Fibroblast of lung (primary cell): ENCODE measurements around the gene COL18A1. TPM values are rescaled to one million over a fixed set of nuclear protein-coding genes. Genes with fewer than 3 reads are reported as not detected.
A peak's percentile ranks its signal among the peaks of the same experiment; 100 is the strongest.

Experiments
- DNase-seq, 2 donors: peaks; one replicate each; pipeline versions ENCODE4 v3.0.0 to v3.0.0-alpha.2; 2010; ENCODE audit warnings: low read depth in 2 of 2
- H2AFZ ChIP-seq: 2 replicates; pipeline ENCODE4 v1.5.1; 2012; ENCODE audit warnings: low read length, control low read depth, inconsistent platforms
- H3K27ac ChIP-seq: 2 replicates; pipeline ENCODE4 v1.5.1; 2011; ENCODE audit warnings: low read length, control low read depth; ENCODE audit not compliant: insufficient read depth
- H3K27me3 ChIP-seq: 2 replicates; pipeline ENCODE4 v1.5.1; 2011; ENCODE audit warnings: mild to moderate bottlenecking, low read length; ENCODE audit not compliant: control insufficient read depth, insufficient read depth
- H3K36me3 ChIP-seq: 2 replicates; pipeline ENCODE4 v1.5.1; 2011; ENCODE audit warnings: low read length; ENCODE audit not compliant: control insufficient read depth, insufficient read depth
- H3K4me1 ChIP-seq: 2 replicates; pipeline ENCODE4 v1.5.1; 2011; ENCODE audit warnings: low read length; ENCODE audit not compliant: control insufficient read depth, insufficient read depth; ENCODE audit errors: extremely low read depth
- H3K4me2 ChIP-seq: 2 replicates; pipeline ENCODE4 v1.5.1; 2011; ENCODE audit warnings: low read length, control low read depth; ENCODE audit not compliant: insufficient read depth; ENCODE audit errors: extremely low read depth
- H3K4me3 ChIP-seq, 4 experiments: fragments of 200-600 bp in 1 of 4; sonication (generic) in 1 of 4; replicated peaks in 1 of 4; 2 replicates each; pipeline ENCODE4 v1.5.1; 2011 to 2016; ENCODE audit warnings: low read length in 4 of 4, low read depth in 3 of 4, mild to moderate bottlenecking in 3 of 4, control low read depth in 2 of 4, inconsistent platforms in 1 of 4, mixed read lengths in 1 of 4; ENCODE audit not compliant: insufficient read depth in 1 of 4; ENCODE audit errors: control extremely low read depth in 1 of 4
- H3K79me2 ChIP-seq: 2 replicates; pipeline ENCODE4 v1.5.1; 2012; ENCODE audit warnings: mild to moderate bottlenecking, low read length, inconsistent platforms; ENCODE audit not compliant: control insufficient read depth, insufficient read depth
- H3K9ac ChIP-seq: 2 replicates; pipeline ENCODE4 v1.5.1; 2011; ENCODE audit warnings: mild to moderate bottlenecking, low read length, control low read depth; ENCODE audit not compliant: insufficient read depth
- H3K9me3 ChIP-seq: 2 replicates; pipeline ENCODE4 v1.5.1; 2012; ENCODE audit warnings: low read depth, low read length; ENCODE audit not compliant: control insufficient read depth, insufficient read depth
- H4K20me1 ChIP-seq: 2 replicates; pipeline ENCODE4 v1.5.1; 2011; ENCODE audit warnings: low read length; ENCODE audit not compliant: control insufficient read depth, insufficient read depth; ENCODE audit errors: extremely low read depth
- EZH2 ChIP-seq: IDR thresholded peaks from 2 replicates; pipeline ENCODE4 v1.5.1; 2012; ENCODE audit warnings: low read length, control low read depth, mild to moderate bottlenecking; ENCODE audit errors: missing control alignments
- polyA plus RNA-seq, 2 donors: library from polyadenylated mRNA; depleted of rRNA in 1 of 2; stranded (reverse) in 1 of 2; unstranded in 1 of 2; fragments of >200 nt; gene quantifications; 2 replicates each; pipeline ENCODE4 v1.2.1, GENCODE V29; 2011 to 2012; ENCODE audit warnings: missing spikeins in 1 of 2
- total RNA-seq: library from RNA; depleted of rRNA; stranded (reverse); fragments of >200 nt; gene quantifications from 2 replicates; pipeline ENCODE4 v1.2.1, GENCODE V29; 2014
- TF ChIP-seq, protein P1 (sequence below), 2 donors: IDR thresholded peaks in 1 of 2; conservative IDR thresholded peaks in 1 of 2; 1 replicate in 1 of 2; 2 replicates in 1 of 2; pipeline ENCODE4 v1.5.1; 2011 to 2012; ENCODE audit warnings: low read length in 2 of 2, control low read depth in 1 of 2, inconsistent platforms in 1 of 2, low read depth in 1 of 2, mild to moderate bottlenecking in 1 of 2

COL18A1 gene
- total and polyA plus RNA-seq, 2 donors (not counting 1 experiment from before 2014, with no cell fraction given) = 24.3 to 38.8 TPM

- no peaks in the 10 kb centered on the region for H4K20me1 ChIP-seq
- TF ChIP-seq, protein P1, sequence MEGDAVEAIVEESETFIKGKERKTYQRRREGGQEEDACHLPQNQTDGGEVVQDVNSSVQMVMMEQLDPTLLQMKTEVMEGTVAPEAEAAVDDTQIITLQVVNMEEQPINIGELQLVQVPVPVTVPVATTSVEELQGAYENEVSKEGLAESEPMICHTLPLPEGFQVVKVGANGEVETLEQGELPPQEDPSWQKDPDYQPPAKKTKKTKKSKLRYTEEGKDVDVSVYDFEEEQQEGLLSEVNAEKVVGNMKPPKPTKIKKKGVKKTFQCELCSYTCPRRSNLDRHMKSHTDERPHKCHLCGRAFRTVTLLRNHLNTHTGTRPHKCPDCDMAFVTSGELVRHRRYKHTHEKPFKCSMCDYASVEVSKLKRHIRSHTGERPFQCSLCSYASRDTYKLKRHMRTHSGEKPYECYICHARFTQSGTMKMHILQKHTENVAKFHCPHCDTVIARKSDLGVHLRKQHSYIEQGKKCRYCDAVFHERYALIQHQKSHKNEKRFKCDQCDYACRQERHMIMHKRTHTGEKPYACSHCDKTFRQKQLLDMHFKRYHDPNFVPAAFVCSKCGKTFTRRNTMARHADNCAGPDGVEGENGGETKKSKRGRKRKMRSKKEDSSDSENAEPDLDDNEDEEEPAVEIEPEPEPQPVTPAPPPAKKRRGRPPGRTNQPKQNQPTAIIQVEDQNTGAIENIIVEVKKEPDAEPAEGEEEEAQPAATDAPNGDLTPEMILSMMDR (conservative IDR thresholded peaks at IDR 0.05 in 1 of 2, IDR thresholded peaks at IDR 0.05 in 1 of 2; ENCODE audit: low read depth in 1 of 2, low read length in 2 of 2) = peak; percentile 70 to 82
- no peak for TF ChIP-seq EZH2
- no peaks in the 10 kb centered on the region for H3K79me2 ChIP-seq
- H2AFZ ChIP-seq = peak overlapping the region; percentile 74
- H3K9ac ChIP-seq = peak overlapping the region; percentile 46
- peak; percentile 74 to 88 for DNase-seq
- H3K27ac ChIP-seq = peak overlapping the region; percentile 47
- H3K4me2 ChIP-seq = peak overlapping the region; percentile 80
- H3K4me1 ChIP-seq = no peaks in the 10 kb centered on the region
- peak overlapping the region; percentile 23 to 58 (median 30) for H3K4me3 ChIP-seq
- H3K9me3 ChIP-seq = no peaks in the 10 kb centered on the region
- H3K27me3 ChIP-seq = no peaks in the 10 kb centered on the region
- no peaks in the 10 kb centered on the region for H3K36me3 ChIP-seq
These were observed 150.8 kb downstream of the COL18A1 start for GRCh38 chr21:45555557-45556301.

DNA sequence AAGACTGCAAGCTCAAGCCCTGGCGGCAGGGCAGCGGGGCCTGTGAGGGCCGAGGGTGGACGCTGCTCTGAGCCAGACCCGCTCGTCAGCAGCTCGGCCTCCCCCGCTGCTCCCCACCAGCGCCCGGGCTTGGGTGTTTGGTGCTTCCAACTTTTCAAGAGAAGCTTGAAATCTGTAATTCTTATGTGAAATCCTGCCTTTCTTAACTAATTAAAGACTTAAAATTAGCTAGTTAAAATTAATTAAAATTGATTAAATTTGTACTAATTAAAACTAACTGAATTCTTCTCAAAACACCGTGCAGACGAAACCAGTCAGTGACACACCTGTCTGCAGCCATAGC is 151.3 kb downstream of the COL18A1 start:
- no peaks in the 10 kb centered on the region for H4K20me1 ChIP-seq
- no peak overlapping the region for H3K27ac ChIP-seq
- no peaks in the 10 kb centered on the region for H3K27me3 ChIP-seq
- H3K4me1 ChIP-seq = no peaks in the 10 kb centered on the region
- no peak for DNase-seq
- H3K9me3 ChIP-seq = no peaks in the 10 kb centered on the region
- TF ChIP-seq EZH2 = no peak
- TF ChIP-seq, protein P1 (conservative IDR thresholded peaks at IDR 0.05 in 1 of 2, IDR thresholded peaks at IDR 0.05 in 1 of 2; ENCODE audit: low read depth in 1 of 2, low read length in 2 of 2) = no peak
- H3K36me3 ChIP-seq = no peaks in the 10 kb centered on the region
- H3K4me3 ChIP-seq = peak overlapping the region in 1 of 4 experiments; percentile 58
- no peaks in the 10 kb centered on the region for H3K79me2 ChIP-seq
- no peak overlapping the region for H3K4me2 ChIP-seq
- H2AFZ ChIP-seq = no peak overlapping the region
- no peak overlapping the region for H3K9ac ChIP-seq

DNA sequence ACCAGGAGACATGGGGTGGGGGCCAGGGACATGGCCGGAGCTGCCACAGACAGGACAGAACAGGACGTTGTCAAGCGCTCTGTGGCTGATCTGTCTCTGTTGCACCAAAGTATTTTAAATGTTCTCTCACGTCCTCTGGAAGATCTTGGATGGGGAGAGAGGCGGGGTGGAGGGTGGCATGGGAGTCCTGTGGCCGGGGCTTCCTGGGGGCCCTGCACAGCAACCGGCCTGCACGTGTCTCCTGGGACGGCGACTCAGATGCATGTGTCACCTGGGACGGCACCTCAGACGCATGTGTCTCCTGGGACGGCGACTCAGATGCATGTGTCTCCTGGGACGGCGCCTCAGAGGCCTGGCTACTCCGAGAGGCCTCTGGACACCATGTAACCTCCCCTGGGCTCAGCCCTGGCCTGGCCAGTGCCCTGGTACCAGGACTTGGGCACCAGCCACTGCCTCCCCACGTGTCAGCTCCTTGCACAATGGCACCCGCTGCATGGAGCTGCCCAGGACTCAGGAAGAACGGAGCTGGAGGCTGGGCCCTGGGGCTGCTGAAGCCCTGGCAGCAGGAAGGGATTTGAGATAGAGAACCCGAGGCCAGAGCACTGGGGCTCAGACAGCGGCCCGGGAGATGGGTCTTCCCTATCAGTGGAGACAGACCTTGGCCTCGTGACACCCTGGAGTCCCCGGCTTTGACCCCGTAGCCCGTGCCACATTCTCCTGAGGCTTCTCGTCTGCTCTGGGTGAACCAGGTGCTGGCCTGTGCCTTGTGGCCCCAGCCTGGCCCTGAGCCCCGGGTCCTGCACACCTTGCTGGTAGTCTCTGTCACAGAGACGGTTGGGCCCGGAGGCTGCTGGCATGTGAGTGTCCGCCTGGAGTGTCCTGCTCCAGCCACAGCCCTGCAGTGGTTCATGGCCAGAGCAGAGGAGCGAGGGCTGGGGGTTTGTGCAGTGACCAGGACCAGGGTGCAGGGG is 152.0 kb downstream of the COL18A1 start:
- Histone ChIP-seq H2AFZ (no peak overlapping the region), H3K4me3 (no peak overlapping the region), H3K27ac (no peak overlapping the region), H3K79me2 (no peaks in the 10 kb centered on the region), H3K27me3 (no peaks in the 10 kb centered on the region), H3K36me3 (no peaks in the 10 kb centered on the region), H4K20me1 (no peaks in the 10 kb centered on the region), H3K4me2 (no peak overlapping the region), H3K4me1 (no peaks in the 10 kb centered on the region), H3K9ac (no peak overlapping the region), H3K9me3 (no peaks in the 10 kb centered on the region)
- TF ChIP-seq, protein P1 (conservative IDR thresholded peaks at IDR 0.05 in 1 of 2, IDR thresholded peaks at IDR 0.05 in 1 of 2; ENCODE audit: low read depth in 1 of 2, low read length in 2 of 2) = no peak
- TF ChIP-seq EZH2 = no peak
- DNase-seq = no peak
